ENCODE data around the gene MYH7B.

MYH7B gene

DNA sequence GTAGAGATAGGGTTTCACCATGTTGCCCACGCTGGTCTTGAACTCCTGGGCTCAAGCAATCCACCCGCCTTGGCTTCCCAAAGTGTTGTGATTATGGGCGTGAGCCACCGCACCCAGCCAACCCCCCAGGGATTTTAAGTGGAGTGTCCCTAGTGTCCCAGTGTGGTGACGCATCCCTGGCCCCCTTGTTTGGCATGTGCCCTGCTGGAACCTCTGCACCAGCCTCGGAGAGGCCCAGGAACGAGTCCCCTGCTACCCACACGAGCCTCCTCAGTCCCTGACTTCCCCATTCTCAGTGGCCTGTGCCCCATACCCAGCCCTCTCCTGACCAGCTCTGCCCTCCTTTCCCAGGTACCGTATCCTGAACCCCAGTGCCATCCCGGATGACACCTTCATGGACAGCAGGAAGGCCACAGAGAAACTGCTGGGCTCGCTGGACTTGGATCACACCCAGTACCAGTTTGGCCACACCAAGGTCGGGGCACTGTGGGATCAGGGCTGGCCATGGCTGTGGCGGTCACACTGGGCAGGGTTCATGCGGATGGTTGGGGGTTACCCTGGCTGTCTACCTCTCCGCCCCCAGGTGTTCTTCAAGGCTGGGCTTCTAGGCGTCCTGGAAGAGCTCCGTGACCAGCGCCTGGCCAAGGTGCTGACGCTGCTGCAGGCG lies 37.2 kb downstream of the MYH7B start:
- DNase-seq: no peak

DNA sequence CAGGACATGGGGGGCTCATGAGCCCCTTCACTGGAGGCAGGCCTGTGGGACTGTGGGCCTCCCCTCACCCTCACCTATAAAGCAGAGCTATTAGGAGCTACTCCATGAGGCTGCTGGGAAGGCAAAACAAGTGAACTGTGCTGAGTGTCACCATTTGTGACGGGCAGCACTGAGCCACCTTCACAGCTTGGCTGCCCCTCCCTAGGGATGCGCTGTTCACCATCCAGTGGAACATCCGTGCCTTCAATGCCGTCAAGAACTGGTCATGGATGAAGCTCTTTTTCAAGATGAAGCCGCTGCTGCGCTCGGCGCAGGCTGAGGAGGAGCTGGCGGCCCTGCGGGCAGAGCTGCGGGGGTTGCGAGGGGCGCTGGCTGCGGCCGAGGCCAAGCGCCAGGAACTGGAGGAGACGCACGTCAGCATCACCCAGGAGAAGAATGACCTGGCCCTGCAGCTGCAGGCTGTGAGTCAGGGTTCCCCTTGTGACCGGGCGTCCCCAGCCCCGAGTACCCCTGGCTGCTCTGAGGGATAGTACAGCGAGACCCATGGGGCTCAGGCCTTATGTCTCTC lies 38.4 kb downstream of the MYH7B start:
- DNase-seq: no peak

DNA sequence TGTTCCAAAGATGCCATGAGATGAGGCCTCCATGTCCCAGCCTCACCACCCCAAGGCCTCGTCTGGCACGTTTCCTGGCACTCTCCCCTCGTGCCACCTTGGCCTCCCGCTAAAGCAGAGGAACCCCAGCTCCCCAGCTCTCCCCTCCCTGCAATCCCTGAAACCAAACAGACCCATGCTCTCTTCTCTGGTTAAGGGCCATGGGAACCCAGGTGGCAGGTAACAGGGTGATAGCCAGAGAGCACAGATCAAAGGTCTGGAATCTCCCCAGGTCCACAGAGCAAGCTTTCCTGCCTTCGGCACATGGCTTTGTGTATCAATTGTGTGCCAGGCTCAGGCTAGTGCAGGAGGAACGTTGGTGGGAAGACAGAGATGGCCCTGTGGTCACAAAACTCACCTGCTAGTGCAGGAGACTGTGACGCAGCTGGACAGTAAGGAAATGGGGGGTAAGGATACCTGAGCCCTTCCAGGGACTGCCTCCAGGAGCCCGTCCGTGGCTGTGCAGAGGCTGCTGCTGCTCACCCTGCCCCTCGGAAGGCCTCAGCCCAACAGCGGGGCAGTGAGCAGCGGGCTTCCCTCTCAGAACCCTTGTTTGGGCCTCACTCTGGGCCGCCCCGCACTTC lies 39.0 kb downstream of the MYH7B start:
- DNase-seq: no peak

DNA sequence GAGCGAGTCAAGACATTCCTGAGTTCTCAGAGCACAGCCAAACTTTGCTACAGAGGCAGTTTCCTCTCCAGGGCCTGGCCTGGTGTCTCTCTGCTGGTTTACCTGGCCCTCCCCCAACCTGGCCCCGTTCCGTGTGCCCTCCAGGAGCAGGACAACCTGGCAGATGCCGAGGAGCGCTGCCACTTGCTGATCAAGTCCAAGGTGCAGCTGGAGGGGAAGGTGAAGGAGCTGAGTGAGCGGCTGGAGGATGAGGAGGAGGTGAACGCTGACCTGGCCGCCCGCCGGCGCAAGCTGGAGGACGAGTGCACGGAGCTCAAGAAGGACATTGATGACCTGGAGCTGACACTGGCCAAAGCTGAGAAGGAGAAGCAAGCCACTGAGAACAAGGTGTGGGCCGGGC lies 39.5 kb downstream of the MYH7B start:
- DNase-seq: no peak

DNA sequence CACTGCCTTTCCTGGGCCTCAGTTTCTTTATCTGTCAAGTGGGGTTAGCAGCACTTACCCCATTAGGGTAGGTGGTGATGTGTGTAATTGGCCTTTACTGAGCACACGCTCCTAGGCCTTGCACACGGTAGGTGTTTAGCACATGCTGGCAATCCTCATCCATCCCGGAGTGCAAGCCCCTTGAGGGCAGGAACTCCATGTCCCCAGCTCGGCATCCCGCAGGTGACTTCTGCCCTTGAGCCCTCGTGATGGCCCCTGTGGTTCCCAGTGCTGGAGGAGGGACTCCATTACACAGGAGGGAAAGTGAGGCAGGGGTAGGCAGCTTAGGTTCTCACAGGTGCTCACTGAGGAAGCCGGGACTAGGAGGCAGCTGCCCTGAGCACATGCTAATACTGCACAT lies 40.0 kb downstream of the MYH7B start:
- no peak for DNase-seq

DNA sequence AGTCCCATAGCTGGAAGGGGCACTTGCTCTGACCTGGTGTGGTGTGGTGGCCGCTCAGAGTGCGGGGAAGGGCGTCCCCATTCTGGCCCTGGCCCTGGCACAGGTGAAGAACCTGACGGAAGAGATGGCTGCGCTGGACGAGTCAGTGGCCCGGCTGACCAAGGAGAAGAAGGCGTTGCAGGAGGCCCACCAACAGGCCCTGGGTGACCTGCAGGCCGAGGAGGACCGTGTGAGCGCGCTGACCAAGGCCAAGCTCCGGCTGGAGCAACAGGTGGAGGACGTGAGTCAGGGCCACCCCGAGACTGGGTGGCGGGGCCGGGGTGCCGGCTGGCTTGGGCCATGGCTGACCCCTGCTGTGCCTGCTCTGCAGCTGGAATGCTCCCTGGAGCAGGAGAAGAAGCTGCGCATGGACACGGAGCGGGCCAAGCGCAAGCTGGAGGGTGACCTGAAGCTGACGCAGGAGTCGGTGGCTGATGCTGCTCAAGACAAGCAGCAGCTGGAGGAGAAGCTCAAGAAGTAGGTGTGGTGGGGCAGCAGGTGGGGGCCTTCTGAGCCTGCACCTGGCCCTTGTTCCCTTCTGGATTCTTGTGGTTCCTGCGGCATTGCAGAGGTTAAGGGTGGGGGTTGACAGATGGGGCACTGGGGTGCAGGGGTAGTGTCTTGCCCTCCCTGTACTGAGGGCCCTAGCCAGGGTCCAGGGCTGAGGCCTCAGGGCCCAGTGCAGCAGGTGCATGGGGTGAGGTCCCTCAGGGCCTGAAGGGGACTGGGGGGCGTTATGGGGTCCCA lies 40.8 kb downstream of the MYH7B start:
- DNase-seq: no peak

DNA sequence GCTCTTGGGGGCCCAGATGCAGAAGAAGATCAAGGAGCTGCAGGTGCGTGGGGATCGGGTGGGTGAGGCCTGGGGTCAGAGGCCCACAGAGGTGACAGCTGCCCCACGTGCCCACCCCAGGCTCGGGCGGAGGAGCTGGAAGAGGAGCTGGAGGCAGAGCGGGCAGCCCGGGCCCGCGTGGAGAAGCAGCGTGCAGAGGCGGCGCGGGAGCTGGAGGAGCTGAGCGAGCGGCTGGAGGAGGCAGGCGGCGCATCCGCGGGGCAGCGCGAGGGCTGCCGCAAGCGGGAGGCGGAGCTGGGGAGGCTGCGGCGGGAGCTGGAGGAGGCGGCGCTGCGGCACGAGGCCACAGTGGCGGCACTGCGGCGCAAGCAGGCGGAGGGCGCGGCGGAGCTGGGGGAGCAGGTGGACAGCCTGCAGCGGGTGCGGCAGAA lies 41.5 kb downstream of the MYH7B start:
- DNase-seq: no peak

DNA sequence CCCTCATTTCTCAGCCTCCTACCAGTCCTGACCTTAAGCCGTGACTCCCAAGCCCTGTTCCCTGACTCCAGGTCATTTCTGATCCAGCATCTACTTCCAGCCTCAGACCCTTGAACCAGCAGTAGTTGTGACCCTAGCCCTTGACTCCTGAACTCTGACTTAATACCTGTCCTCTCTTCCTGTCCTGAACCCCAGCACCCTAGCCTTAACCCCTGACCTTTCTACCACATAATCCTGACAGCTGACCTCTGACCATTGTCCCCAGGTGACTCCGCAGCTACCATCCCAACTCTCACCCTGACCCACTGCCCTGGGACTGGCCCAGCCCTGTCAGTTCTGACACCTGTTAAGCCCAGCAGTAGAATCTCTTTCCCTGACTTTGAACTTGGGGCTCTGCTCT lies 42.1 kb downstream of the MYH7B start:
- DNase-seq: no peak

DNA sequence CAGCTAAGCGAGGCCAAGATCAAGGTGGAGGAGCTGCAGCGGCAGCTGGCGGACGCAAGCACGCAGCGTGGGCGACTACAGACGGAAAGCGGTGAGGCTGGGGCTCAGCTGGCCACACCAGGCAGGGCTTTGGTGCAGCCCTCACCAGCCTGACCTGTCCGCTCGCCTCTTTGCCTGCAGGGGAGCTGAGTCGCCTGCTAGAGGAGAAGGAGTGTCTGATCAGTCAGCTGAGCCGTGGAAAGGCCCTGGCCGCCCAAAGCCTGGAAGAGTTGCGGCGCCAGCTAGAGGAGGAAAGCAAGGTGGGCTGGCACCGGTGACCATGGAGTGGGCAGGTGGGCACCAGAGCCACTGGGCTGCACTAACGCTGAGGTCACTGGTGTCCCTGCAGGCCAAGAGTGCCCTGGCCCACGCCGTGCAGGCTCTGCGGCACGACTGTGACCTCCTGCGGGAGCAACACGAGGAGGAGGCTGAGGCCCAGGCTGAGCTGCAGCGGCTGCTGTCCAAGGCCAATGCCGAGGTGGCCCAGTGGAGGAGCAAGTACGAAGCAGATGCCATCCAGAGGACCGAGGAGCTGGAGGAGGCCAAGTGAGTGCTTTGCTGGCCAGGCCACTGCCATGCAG lies 42.8 kb downstream of the MYH7B start:
- DNase-seq: peak; percentile 16

DNA sequence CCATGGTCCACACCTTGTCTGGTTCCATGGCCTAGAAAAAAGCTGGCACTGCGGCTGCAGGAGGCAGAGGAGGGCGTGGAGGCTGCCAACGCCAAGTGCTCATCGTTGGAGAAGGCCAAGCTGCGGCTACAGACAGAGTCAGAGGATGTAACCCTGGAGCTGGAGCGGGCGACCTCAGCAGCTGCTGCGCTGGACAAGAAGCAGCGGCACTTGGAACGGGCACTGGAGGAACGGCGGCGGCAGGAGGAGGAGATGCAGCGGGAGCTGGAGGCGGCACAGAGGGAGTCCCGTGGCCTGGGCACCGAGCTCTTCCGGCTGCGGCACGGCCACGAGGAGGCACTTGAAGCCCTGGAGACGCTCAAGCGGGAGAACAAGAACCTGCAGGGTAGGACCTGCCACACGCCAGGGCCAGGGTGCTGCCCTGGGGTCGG lies 43.4 kb downstream of the MYH7B start:
- no peak for DNase-seq

DNA sequence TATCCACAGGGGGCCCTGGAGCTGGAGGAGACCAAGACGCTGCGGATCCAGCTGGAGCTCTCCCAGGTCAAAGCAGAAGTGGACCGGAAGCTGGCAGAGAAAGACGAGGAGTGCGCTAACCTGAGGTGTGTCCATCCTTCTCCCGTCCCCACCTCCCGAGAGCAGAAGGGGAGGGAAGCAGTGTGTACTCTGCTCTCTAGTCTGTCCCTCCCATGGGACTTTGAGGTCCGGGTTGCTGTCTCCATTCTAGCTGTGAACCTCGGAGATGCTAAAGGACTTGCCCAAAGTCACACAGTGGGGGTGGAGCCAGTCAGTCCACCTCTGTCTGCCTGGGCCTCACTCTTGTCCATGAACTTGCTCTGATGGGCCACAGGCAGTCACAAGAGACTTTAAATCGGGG lies 44.1 kb downstream of the MYH7B start:
- DNase-seq: no peak

DNA sequence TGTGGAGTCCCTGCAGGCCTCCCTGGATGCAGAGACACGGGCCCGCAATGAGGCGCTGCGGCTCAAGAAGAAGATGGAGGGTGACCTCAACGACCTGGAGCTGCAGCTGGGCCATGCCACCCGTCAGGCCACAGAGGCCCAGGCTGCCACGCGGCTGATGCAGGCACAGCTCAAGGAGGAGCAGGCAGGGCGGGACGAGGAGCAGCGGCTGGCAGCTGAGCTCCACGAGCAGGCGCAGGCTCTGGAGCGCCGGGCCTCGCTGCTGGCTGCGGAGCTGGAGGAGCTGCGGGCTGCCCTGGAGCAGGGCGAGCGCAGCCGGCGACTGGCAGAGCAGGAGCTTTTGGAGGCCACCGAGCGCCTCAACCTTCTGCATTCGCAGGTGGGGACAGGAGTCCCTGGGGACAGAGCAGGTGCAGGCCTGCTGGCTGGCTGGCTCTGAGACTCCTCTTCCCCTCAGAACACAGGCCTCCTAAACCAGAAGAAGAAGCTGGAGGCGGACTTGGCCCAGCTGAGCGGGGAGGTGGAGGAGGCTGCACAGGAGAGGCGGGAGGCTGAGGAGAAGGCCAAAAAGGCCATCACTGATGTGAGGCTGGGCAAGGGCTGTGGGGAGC lies 44.7 kb downstream of the MYH7B start:
- DNase-seq: no peak

DNA sequence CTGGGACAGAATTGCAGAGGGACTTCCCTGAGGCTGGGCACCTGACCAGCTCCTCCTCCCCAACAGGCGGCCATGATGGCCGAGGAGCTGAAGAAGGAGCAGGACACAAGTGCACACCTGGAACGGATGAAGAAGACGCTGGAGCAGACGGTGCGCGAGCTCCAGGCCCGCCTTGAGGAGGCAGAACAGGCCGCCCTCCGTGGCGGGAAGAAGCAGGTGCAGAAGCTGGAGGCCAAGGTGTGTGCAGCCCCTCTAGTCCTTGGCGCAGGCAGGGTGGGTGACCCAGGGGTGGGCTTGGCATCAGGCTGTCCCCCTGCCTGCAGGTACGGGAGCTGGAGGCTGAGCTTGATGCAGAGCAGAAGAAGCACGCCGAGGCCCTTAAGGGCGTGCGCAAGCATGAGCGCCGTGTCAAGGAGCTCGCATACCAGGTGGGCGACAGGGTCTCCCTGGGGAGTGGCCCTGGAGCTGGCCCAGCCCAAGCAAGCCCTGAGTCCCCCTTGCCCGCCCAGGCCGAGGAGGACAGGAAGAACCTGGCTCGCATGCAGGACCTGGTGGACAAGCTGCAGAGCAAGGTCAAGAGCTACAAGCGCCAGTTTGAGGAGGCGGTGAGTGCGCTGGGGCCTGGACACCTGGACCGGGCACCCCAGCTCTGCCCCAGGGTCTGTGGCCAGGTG lies 45.4 kb downstream of the MYH7B start:
- DNase-seq: no peak

DNA sequence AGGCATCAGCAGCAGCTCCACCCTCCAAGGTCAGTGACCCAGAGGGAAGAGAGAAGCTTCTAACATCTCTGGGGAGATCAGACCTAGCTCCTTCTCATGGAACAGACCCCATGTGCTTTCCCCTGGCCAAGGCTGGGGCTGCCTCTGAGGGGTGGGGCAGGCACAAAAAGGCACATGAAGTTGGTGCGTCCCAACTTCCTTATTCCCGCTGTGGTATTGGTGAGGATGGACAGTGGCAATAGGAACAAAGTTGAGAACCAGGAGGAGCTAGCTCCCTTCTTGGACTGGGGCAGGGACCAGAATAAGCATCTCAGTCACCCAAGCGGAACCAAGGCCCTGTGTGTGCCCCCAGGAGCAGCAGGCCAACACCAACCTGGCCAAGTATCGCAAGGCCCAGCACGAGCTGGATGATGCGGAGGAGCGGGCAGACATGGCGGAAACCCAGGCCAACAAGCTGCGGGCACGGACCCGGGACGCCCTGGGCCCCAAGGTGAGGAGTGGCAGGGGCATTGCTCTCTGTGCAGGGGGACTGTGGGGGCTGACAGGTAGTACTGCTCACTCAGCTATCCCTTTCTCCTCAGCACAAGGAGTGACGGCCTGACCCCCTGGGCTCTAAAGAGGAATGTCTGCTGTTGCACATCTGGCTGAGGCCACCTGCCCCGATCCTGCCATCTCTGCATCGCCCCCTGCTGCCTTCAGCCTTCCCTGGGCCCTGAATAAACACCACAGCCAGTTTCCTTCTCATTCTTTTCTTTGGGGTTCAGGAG lies 46.1 kb downstream of the MYH7B start:
- no peak for DNase-seq

DNA sequence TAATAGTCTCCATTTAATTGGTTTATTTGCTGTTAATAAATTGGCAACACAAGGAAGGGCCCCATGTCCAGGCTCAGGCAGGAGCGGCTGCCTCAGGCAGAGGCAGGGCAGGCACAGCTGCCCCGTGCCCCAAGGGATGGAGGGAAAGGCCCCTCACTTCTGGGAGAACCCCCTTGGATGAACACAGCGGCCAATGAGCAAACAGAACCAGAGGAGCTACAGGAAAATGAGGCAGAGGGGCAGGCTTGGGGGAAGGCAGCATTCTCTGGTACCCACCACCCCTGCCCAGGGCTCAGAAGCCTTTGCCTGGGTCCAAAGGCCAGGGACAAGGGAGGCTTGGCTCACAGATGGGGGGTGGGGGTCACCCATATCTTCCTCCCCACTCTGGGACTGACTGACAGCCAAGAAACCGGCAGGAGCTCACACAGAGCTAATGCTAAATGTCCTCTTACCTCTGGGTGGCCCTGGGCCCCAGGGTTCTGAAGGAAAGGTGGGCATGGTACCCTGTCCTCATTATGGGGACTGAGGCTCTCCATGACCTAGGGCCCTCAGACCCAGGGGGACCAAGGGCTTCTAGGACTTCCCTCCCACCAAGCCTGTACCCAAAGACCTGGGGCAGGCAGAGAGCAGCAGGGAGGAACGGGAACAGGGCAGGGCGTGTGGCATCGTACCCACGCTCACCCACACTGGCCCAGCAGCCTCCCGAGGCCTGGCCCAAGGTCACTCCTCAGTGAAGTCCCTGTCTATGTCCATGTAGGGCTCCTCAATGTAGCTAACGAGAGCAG lies 47.0 kb downstream of the MYH7B start:
- DNase-seq: no peak

DNA sequence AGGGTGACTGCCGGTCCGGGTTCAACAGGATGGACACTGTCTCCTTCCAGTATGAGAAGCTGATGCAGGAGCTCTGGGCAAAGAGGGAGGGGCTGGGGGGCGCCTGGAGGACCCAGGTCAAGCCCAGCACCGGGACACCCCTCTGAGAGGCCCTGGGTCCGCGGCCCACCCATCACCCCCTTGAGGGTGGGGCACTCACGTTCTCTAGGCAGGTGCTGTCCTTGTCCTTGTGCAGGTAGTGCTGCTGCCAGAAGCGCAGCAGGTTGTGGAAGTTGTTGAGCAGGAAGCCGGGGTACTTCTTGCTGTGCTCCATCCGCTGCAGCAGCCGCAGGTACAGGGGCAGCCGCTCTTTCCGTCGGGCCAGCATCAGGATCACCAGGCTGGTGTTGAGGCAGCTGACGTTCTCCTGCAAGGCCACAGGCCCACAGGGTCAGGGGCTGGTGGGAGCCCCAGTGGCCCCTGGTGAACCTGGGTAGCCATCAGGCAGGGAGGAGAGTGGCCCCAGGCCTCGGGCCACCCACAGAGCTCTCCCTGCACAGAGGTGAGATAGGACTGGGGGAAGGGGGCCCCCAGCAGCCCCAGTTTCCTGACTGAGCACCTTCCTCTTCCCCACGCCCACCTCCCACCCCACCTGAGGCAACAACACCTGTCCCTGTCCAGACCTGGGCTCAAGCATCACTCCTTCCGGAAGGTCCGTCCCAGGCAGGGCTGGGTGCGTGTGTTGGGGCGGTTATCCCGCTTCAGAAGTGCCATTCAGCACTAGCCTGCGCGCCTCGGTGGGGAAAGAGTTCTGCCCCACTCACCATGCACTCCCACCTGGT lies 47.8 kb downstream of the MYH7B start:
- DNase-seq: no peak

DNA sequence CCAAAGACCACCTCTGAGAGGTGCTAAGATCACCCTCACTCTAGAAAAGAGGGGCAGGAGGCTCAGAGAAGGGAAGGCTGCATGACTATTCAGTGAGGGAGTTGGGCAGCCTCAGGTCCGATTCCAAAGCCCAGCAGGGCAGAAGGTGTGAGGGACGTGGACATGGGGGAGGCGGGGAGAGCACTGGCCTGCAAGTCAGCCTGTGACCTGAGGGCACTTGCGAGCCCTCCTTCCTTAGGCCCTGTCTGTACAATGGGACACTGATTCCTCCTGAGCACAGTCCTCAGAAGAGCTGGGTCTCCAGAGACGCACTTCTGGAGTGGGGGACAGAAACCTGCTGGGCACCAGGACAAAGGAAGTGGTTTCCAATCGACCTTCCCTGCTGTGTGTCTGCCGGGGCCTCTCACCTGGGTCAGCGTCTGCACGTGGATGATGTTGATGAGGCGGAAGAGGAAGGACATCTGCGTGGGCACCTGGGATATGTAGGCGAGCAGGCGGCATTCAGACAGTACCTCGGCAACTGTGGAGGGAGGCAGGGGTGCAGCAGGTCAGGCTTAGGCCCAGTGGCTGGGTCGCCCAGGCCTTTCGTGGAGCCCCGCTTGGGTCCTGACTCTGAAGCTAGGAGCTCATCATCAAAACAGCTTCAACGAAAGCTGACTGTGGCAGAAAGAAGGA lies 48.5 kb downstream of the MYH7B start:
- no peak for DNase-seq

DNA sequence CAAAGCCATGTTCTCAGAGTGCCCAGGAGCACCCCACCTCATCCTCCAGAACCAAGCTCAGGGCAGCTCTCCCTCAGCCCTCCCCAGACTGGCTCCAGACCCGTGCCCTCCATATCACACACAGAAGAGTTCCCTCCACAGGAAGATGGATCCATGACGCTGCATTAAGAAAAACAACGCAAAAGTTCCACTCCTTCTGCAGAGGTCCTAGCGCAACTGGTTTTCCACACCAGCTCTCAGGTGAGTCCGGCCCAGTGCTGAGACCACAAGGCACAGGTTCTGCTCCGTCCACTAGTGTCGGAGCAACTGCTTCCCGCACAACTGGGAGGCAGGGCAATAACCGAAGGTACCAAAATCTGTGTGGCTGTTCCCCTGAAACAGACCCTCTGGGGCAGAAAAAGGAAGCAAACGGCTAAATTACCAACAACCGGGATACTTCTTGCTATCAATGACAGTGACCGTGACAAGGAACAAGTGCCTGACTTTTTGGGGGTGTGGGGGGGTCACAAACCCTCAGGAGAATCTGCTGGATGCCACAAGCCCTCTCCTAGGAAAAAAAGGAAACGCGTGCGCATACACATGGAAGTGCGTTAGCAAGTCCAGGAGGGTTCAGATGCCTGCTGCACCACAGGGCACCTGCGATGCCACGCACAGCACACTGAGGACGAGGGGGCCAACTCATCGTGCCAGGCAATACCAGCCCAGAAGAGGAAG lies 49.2 kb downstream of the MYH7B start:
- DNase-seq: no peak
